ENCODE measurements around the gene FHAD1.

DNA sequence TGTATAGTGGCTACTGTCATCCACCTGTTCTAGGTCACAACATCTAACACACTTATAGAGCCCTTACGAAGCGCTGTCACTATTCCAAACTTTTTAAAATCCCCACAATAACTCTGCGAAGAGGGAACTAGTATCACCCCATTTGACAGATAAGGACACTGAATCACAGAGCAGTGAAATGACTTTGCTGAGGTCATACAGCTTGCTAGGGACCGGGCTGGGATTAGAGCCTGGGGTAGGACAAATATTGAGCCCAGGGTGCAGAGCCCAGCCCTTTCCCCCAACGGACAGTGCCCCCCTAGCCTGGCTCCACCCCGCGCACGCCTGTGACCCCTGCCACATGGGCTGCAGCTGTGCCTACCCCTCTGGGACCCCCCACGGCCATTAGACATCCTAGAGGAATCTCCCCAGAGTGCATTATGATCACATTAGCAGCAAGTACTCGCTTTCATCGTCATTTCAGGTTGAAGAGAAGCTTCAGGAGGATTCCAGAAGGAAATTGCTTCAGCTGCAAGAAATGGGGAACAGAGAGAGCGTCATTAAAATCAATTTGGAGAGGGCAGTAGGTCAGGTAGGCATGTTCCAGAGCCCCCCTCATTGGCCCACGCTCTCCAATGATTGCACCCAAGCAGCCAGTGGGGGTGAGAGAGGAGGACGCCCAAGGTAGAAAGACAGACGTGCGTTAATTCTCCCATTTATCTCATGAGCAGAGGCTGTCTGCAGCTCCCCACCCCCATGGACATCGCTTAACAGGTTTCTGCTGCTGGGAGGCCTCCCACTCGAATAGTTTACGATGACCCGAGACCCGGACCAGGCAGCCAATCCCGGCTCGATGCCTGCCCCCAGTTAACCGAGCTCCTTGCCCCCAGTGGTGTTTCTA, 77.2 kb downstream of the FHAD1 start:
- TF ChIP-seq EZH2 (IDR thresholded peaks at IDR 0.05; ENCODE audit: borderline replicate concordance, insufficient read depth, low read depth, low read length, poor library complexity, severe bottlenecking), result no peak
- no peak for TF ChIP-seq CTCF (IDR thresholded peaks at IDR 0.05)
